NB4 (cell line): ENCODE measurements around the gene VAC14.

ENCODE experiments used
- MAX ChIP-seq: IDR thresholded peaks from 2 replicates; pipeline ENCODE4 v1.6.1; 2011; ENCODE audit warnings: low read depth, low read length
- MYC ChIP-seq: IDR thresholded peaks from 2 replicates; pipeline ENCODE4 v1.6.1; 2011; ENCODE audit warnings: low read depth, low read length
- POLR2A ChIP-seq: IDR thresholded peaks from 2 replicates; pipeline ENCODE4 v1.6.1; 2011; ENCODE audit warnings: mild to moderate bottlenecking; ENCODE audit not compliant: insufficient read length; ENCODE audit errors: extremely low read depth
- TF ChIP-seq, protein P1 (sequence below): IDR thresholded peaks from one replicate; pipeline ENCODE4 v1.5.1; 2012; ENCODE audit warnings: low read depth, low read length

DNA sequence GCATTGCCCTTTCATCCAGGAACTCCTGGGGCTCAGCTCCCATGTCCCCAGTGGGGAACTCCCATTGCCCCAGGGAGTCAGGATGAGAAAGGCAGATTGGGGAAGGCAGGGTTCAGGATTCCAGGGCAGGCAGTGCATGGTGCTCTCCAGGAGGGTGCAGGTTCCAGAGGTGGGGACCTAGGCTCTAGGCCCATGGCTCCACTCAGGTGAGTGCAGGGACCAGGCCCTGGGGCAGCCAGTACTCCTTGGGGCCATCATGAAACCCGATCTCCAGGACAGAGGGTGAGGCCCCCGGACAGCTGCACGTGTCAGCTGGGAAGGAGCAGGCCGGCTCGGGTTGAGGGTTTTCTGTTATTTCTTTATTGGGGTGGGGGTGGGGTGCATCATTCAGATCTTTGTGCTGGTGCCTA, 113.9 kb downstream of the VAC14 start:
- TF ChIP-seq, protein P1, sequence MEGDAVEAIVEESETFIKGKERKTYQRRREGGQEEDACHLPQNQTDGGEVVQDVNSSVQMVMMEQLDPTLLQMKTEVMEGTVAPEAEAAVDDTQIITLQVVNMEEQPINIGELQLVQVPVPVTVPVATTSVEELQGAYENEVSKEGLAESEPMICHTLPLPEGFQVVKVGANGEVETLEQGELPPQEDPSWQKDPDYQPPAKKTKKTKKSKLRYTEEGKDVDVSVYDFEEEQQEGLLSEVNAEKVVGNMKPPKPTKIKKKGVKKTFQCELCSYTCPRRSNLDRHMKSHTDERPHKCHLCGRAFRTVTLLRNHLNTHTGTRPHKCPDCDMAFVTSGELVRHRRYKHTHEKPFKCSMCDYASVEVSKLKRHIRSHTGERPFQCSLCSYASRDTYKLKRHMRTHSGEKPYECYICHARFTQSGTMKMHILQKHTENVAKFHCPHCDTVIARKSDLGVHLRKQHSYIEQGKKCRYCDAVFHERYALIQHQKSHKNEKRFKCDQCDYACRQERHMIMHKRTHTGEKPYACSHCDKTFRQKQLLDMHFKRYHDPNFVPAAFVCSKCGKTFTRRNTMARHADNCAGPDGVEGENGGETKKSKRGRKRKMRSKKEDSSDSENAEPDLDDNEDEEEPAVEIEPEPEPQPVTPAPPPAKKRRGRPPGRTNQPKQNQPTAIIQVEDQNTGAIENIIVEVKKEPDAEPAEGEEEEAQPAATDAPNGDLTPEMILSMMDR, result no peak
- TF ChIP-seq POLR2A (no peak), MAX (peak; percentile 74), MYC (peak; percentile 51; the same call in 1 of the 2 replicates)
